Measurements from ENCODE around the gene PDHA2. TPM values are rescaled to one million over a fixed set of nuclear protein-coding genes. Genes with fewer than 3 reads are reported as not detected.
"Not testable (repeated sequence)": the region's sequence is repeated elsewhere in the genome, so short reads cannot be mapped to it uniquely, and the experiment has no call there.

PDHA2 gene
- not detected in 2 replicates for total RNA-seq (2014; rRNA removed; shearing (Covaris generic))

DNA sequence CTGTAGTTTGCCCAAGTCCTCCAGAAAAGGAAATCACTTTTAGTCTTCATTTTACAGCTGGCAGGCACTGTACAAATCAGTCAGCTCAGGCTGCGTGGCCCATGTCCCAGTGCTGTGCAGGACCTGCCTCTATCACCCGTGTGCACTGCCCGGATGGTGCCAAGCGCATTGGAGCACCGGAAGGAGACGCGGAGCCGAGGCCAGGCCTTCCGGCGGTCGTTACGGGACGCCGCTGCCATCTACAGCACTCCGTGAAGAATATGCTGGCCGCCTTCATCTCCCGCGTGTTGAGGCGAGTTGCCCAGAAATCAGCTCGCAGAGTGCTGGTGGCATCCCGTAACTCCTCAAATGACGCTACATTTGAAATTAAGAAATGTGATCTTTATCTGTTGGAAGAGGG, at the start of gene PDHA2:
PDHA2 (plus strand) TSS at position 203 of the 400 bp plus-strand sequence; CDS start at position 261, 58 bp downstream.
- Histone ChIP-seq H3K27me3 (ENCODE audit: control insufficient read depth, insufficient read depth, low read length) (no peaks in the 10 kb centered on the region), H3K4me3 (ENCODE audit: insufficient read depth, low read depth, low read length) (no peak within 1 kb of the TSS), H3K36me3 (replicated peaks; ENCODE audit: control insufficient read depth, insufficient read depth, low read length) (no peaks in the 10 kb centered on the region)
- no peak for DNase-seq

DNA sequence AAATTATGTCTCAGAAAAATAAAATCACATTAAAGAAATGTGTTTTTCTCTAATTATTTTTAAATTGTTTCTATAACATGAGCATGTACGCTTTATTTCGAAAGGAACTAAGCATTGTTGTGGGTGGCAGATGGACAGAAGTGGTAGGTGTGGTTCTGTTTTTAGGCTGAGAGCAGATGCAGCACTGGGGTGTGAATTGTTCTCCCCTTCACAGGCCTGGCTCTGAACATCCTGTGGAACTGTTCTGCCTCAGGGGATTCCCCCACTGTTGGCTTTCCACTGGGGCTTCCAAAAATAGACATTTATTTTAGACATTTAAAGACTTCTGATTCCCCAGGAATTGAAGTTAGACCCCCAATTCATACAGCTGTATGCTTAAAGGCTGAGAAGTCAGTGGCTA, 41.9 kb upstream of the PDHA2 start:
- DNase-seq: no peak
- Histone ChIP-seq H3K4me3 (ENCODE audit: insufficient read depth, low read depth, low read length) (no peak overlapping the region), H3K36me3 (replicated peaks; ENCODE audit: control insufficient read depth, insufficient read depth, low read length) (no peaks in the 10 kb centered on the region), H3K27me3 (ENCODE audit: control insufficient read depth, insufficient read depth, low read length) (no peaks in the 10 kb centered on the region)

DNA sequence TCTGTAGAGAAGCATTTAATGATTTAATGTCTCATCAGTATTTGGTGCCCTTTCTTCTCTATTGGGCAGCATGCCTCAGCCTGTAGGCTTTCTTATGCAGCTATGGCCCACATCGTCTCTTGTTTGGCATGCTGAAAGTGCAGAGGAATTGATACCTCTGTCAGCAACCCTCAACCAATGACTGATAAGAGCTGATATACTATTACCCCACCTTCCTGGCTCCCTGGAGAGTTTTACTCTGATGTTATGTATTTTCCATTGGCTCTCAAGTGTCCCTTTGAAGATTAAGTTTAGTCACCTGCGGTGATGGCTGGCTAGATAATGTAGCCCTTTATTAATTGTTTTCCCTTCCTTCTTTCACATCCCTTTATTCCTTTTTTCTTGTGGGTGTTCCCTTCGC, 41.2 kb upstream of the PDHA2 start:
- H3K27me3 ChIP-seq (ENCODE audit: control insufficient read depth, insufficient read depth, low read length): no peaks in the 10 kb centered on the region
- no peak overlapping the region for H3K4me3 ChIP-seq (ENCODE audit: insufficient read depth, low read depth, low read length)
- H3K36me3 ChIP-seq (replicated peaks; ENCODE audit: control insufficient read depth, insufficient read depth, low read length): no peaks in the 10 kb centered on the region
- peak; percentile 39 for DNase-seq

DNA sequence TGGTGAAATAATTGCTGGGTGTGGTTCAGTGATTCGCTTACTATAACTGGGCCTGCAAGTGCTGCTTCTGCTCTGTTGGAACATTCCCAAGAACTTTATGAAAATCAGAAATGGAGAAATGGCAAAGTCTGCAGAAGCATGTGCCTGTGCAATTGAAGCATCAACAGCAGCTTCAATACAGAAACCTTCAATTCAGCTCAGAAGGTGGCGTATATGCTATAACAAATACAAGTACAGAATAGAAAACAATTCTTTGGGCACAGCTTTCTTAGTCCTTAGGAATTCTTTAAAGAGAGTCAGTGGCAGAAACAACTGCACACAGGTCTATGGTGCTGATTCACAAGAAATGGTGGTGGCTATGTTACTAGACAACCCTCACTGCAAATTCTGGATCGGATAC, 18.0 kb upstream of the PDHA2 start:
- no peak overlapping the region for H3K4me3 ChIP-seq (ENCODE audit: insufficient read depth, low read depth, low read length)
- no peak for DNase-seq
- no peaks in the 10 kb centered on the region for H3K27me3 ChIP-seq (ENCODE audit: control insufficient read depth, insufficient read depth, low read length)
- H3K36me3 ChIP-seq (replicated peaks; ENCODE audit: control insufficient read depth, insufficient read depth, low read length): no peaks in the 10 kb centered on the region

DNA sequence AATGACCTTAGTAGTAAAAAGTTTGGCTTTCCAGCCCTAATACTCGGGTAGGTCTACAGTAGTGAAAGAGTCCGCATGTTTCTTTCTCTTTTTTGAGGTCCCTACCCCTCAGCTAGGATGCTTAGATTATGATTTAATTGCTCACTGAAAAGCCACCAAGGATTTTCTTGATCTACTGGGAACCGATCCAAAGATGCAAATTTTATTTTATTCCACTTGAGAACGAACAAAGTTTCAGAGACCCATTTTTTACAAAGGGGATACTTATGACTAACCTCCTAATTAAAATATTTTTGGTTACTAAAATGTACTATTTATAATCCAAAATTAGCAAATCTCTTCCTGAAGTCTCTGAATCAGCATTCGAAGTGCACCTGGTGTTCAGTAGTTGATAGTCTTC, 14.3 kb upstream of the PDHA2 start:
- Histone ChIP-seq H3K27me3 (ENCODE audit: control insufficient read depth, insufficient read depth, low read length) (no peaks in the 10 kb centered on the region), H3K4me3 (ENCODE audit: insufficient read depth, low read depth, low read length) (no peak overlapping the region), H3K36me3 (replicated peaks; ENCODE audit: control insufficient read depth, insufficient read depth, low read length) (no peaks in the 10 kb centered on the region)
- no peak for DNase-seq

DNA sequence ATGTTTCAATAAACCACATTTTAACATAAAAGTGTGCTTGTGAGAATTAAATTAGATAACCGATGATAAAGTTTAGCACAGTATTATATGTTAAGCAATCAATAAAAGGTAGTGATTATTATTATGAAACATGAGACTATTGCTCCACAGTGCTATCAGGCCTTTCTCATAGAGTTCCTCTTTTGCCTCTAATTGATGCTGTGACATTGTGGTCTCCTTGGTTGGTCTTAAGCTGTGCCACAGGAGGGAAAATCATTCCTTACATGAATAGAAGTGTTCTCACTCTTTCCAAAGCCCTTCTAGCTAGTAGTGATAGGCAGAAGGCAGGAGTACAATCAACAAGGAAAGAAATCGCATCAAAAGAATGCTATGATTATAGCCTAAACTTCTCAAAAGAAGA, 9.2 kb upstream of the PDHA2 start:
- H3K4me3 ChIP-seq (ENCODE audit: insufficient read depth, low read depth, low read length): no peak overlapping the region
- no peaks in the 10 kb centered on the region for H3K27me3 ChIP-seq (ENCODE audit: control insufficient read depth, insufficient read depth, low read length)
- no peak for DNase-seq
- no peaks in the 10 kb centered on the region for H3K36me3 ChIP-seq (replicated peaks; ENCODE audit: control insufficient read depth, insufficient read depth, low read length)

DNA sequence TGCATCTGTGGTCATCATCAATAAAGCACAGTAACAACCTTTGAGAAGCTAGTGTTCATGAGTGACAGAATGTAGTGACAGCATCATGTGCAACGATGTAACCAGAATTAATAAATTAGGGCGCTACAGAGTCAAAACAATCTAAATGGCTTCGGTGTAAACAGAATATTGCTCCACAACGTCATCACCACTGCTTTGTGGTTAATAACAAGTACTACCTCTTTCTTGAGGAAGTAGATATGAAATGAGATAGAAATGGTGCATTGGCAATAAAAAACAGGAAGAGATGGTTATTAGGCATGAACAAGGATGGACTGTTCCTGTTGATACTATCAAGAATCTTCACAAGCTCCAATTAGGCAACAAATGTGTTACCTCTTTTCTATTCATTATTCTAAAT, 8.7 kb upstream of the PDHA2 start:
- no peak for DNase-seq
- no peaks in the 10 kb centered on the region for H3K36me3 ChIP-seq (replicated peaks; ENCODE audit: control insufficient read depth, insufficient read depth, low read length)
- H3K27me3 ChIP-seq (ENCODE audit: control insufficient read depth, insufficient read depth, low read length): no peaks in the 10 kb centered on the region
- H3K4me3 ChIP-seq (ENCODE audit: insufficient read depth, low read depth, low read length): no peak overlapping the region

DNA sequence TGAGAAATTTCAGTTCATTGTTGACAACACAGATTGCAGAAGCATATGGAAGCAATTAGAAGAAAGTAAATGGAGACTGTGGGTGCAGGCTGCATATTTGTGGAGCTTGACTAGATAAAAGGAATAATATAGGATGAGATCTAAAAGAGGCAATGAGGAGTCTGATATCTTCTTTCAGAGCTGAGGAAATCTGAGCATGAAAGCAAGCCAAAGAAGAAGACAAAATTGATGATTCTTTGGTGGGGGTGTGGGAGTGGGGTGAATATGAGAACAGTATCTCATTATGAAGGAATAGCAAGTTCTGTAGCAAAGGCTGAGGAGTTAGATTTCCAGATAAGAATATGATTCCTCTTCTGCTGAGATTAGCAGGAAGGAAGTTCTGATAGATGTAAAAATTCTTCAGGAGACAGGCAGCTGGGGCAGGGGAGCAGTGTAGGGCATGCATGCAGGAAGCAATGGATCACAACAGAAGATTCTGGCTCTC, 6.1 kb upstream of the PDHA2 start:
- H3K4me3 ChIP-seq (ENCODE audit: insufficient read depth, low read depth, low read length): no peak overlapping the region
- no peaks in the 10 kb centered on the region for H3K36me3 ChIP-seq (replicated peaks; ENCODE audit: control insufficient read depth, insufficient read depth, low read length)
- no peak for DNase-seq
- H3K27me3 ChIP-seq (ENCODE audit: control insufficient read depth, insufficient read depth, low read length): no peaks in the 10 kb centered on the region

DNA sequence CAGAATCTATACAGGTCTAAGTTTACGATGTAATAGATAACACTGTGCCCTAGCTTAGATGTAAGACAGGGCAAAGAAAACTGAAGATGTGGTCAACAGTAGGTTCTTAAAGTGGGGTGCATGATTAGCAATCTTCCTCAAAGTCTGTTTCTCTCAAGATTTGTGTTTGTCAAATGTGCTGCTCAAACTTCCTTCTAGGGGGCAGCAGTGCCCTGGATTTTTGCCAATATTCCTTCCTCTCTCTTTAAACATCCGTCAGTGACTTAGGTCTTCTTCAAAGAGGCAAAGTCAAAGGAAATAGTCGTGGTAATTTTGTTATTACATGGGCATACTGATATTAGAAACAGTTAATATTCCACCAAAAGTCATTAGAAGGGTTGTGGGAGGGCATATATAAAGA, 4.2 kb upstream of the PDHA2 start:
- Histone ChIP-seq H3K4me3 (ENCODE audit: insufficient read depth, low read depth, low read length) (no peak overlapping the region), H3K27me3 (ENCODE audit: control insufficient read depth, insufficient read depth, low read length) (no peaks in the 10 kb centered on the region), H3K36me3 (replicated peaks; ENCODE audit: control insufficient read depth, insufficient read depth, low read length) (no peaks in the 10 kb centered on the region)
- peak; percentile 13 for DNase-seq

DNA sequence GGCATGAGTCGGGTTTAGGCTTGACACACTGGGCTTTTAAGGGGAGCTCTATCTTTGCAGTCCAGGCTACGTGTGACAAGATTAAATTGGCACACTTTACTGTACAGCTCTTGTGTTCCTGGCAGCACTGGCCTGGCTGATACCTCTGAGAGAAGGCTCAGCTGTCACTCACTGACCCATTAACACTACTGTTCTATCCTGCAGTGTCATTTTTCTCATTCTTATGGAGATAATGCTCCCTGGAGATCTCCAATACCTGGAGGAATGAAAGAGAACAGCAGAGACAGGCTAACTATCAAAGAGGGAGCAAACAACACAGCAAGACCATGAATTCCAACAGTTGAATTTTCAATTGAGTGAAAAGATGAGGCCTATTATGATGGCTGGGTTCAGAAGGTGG, 1.7 kb upstream of the PDHA2 start:
- DNase-seq: peak; percentile 17
- Histone ChIP-seq H3K27me3 (ENCODE audit: control insufficient read depth, insufficient read depth, low read length) (no peaks in the 10 kb centered on the region), H3K4me3 (ENCODE audit: insufficient read depth, low read depth, low read length) (no peak overlapping the region), H3K36me3 (replicated peaks; ENCODE audit: control insufficient read depth, insufficient read depth, low read length) (no peaks in the 10 kb centered on the region)

DNA sequence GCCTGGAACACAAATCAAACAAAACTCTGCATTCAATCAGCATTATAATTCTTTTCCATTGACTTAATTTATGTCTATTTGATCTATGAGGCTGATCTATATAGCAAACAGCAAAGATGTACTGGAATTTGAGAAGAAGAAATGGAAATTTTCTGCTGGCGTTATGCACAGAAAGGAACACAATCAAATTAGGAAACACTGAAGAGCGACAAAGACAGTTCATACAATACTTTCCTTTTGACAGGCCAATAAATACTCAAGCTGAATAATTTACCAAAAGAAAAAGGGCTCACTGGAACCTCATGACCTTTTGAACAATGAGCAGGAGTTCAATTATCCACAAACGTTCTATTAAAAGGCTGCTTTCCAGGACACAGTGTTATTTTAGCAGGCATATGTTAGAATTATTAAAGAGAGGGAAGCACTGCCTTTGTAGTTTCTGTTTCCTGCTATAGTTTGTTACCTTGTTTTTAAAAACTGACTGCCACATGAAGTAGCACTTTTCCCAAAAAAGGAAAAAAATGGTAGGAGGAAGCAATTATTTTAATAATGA, 8.1 kb downstream of the PDHA2 start:
- Histone ChIP-seq H3K4me3 (ENCODE audit: insufficient read depth, low read depth, low read length) (no peak overlapping the region), H3K36me3 (replicated peaks; ENCODE audit: control insufficient read depth, insufficient read depth, low read length) (no peaks in the 10 kb centered on the region), H3K27me3 (ENCODE audit: control insufficient read depth, insufficient read depth, low read length) (no peaks in the 10 kb centered on the region)
- DNase-seq: no peak

DNA sequence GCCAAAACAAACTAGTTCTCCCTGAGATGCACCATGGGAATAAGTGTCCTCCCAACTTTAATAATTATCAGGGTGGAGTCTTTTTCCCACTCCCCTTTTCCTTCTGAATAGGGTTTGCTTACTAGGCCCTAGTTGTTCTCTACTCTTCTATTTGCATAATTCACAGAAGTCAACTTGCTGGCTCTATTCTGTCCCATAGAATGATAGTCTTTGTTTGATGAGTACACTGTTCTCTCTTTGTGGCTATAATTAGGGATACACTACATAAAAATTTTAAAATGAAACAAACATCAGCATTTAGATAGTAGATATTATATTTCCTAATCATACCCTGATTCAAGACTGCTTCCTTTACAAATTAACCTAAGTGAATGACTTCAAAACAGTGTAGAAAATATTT, 10.3 kb downstream of the PDHA2 start:
- DNase-seq: no peak
- no peaks in the 10 kb centered on the region for H3K27me3 ChIP-seq (ENCODE audit: control insufficient read depth, insufficient read depth, low read length)
- no peak overlapping the region for H3K4me3 ChIP-seq (ENCODE audit: insufficient read depth, low read depth, low read length)
- H3K36me3 ChIP-seq (replicated peaks; ENCODE audit: control insufficient read depth, insufficient read depth, low read length): no peaks in the 10 kb centered on the region

DNA sequence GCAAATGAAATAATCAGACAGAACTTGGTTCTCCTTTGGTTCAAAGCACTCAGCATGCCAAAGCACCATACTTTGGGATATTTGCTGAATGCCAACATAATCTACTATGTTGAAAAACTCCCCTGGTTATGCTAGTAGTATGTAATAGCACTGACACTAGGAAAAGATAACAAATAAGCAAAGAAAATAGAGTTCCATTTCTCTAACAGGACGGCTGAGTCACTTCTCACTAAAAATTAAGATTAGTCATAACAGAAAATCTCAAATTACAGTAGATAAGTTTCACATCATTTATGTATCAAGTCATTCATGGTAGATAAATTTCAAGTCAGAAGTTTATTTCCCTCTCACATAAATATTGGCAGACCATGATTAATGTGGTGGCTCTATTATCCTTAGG, 17.9 kb downstream of the PDHA2 start:
- Histone ChIP-seq H3K27me3 (ENCODE audit: control insufficient read depth, insufficient read depth, low read length) (no peaks in the 10 kb centered on the region), H3K36me3 (replicated peaks; ENCODE audit: control insufficient read depth, insufficient read depth, low read length) (no peaks in the 10 kb centered on the region), H3K4me3 (ENCODE audit: insufficient read depth, low read depth, low read length) (no peak overlapping the region)
- DNase-seq: no peak

DNA sequence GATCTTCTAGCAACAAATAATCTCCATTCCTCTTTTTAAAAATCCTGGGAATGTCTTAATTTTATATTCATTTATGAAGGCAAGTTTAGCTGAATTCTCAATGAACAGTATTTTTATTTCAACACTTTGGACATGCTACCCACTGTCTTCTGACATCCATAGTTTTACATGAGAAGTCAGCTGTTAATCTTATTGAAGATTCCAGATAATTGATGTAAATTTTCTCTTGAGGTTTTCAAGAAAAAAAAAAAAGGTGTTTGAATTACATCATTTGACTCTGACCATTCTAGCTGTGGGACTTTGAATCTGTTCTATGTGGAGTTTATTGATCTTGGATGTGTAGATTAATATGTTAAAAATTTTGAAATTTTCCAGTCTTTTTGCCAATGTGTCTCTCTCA, 28.0 kb downstream of the PDHA2 start:
- Histone ChIP-seq H3K27me3 (ENCODE audit: control insufficient read depth, insufficient read depth, low read length) (no peaks in the 10 kb centered on the region), H3K4me3 (ENCODE audit: insufficient read depth, low read depth, low read length) (no peak overlapping the region), H3K36me3 (replicated peaks; ENCODE audit: control insufficient read depth, insufficient read depth, low read length) (no peaks in the 10 kb centered on the region)
- no peak for DNase-seq

DNA sequence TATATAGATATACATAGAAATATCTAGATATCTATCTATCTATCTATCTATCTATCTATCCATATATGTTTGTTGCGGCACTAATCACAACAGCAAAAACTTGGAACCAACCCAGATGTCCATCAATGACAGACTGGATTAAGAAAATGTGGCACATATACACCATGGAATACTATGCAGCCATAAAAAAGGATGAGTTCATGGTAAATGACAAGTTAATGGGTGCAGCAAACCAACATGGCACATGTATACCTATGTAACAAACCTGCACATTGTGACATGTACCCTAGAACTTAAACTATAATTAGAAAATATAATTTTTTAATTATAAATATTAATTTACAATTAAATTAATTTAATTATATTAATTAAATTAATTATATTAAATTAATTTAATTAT, 29.5 kb downstream of the PDHA2 start:
- H3K27me3 ChIP-seq (ENCODE audit: control insufficient read depth, insufficient read depth, low read length); H3K36me3 ChIP-seq (replicated peaks; ENCODE audit: control insufficient read depth, insufficient read depth, low read length); H3K4me3 ChIP-seq (ENCODE audit: insufficient read depth, low read depth, low read length); DNase-seq: not testable (repeated sequence)

DNA sequence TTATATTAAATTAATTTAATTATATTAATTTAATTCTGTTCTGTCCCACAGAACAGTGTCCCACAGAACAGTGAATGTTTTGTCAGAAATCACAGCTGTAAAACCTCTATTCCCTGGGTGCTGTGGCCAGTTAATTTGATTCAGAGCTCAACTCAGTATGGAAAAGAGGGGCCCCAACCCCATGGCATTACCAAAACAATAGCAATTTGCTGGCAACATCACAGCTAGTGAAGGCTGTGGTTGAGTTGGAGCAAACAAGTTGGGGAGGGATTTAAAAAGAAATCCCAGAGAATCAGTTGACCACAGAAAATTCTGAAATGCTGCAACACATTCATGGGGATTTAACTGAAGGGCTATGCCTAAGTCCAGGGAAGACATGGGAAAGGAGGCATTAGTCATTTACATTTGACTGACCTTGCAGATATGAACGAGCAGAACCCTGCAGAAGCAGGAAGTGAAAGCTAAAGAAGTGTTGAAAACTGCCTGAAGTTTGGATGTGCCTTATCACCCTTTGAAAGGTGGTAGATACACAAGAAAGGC, 30.1 kb downstream of the PDHA2 start:
- H3K4me3 ChIP-seq (ENCODE audit: insufficient read depth, low read depth, low read length): no peak overlapping the region
- H3K36me3 ChIP-seq (replicated peaks; ENCODE audit: control insufficient read depth, insufficient read depth, low read length): no peaks in the 10 kb centered on the region
- DNase-seq: no peak
- no peaks in the 10 kb centered on the region for H3K27me3 ChIP-seq (ENCODE audit: control insufficient read depth, insufficient read depth, low read length)
